Neutrophil (primary cell): ENCODE results near the gene DYRK1A.

Experiments used
- H3K27ac ChIP-seq: fragments of 200-600 bp; sonication (generic); 2 replicates; pipeline ENCODE4 v1.5.1; 2016; ENCODE audit warnings: mild to moderate bottlenecking, moderate library complexity
- H3K27me3 ChIP-seq: fragments of 200-600 bp; sonication (generic); 2 replicates; pipeline ENCODE4 v1.6.0; 2016; ENCODE audit warnings: mild to moderate bottlenecking
- H3K36me3 ChIP-seq: fragments of 200-600 bp; sonication (generic); 2 replicates; pipeline ENCODE4 v1.5.1; 2017
- H3K4me1 ChIP-seq, 2 experiments: fragments of 200-600 bp in 1 of 2; sonication (generic) in 1 of 2; 1 replicate in 1 of 2; 2 replicates in 1 of 2; pipeline versions ENCODE4 v1.5.1 to v1.6.1; 2013 to 2016; ENCODE audit warnings: low read depth in 1 of 2, low read length in 1 of 2, mild to moderate bottlenecking in 1 of 2, moderate library complexity in 1 of 2; ENCODE audit not compliant: control insufficient read depth in 1 of 2, insufficient read depth in 1 of 2
- H3K4me3 ChIP-seq, 2 experiments: fragments of 200-600 bp in 1 of 2; sonication (generic) in 1 of 2; 1 replicate in 1 of 2; 2 replicates in 1 of 2; pipeline ENCODE4 v1.5.1; 2013 to 2016; ENCODE audit warnings: low read depth in 1 of 2, low read length in 1 of 2, mild to moderate bottlenecking in 1 of 2, moderate library complexity in 1 of 2
- H3K9me3 ChIP-seq: fragments of 200-600 bp; sonication (generic); 2 replicates; pipeline ENCODE4 v1.5.1; 2016
- CTCF ChIP-seq: fragments of 200-600 bp; sonication (generic); IDR thresholded peaks from 2 replicates; pipeline ENCODE4 v1.5.1; 2016; ENCODE audit warnings: antibody characterized with exemption

DYRK1A gene

DNA sequence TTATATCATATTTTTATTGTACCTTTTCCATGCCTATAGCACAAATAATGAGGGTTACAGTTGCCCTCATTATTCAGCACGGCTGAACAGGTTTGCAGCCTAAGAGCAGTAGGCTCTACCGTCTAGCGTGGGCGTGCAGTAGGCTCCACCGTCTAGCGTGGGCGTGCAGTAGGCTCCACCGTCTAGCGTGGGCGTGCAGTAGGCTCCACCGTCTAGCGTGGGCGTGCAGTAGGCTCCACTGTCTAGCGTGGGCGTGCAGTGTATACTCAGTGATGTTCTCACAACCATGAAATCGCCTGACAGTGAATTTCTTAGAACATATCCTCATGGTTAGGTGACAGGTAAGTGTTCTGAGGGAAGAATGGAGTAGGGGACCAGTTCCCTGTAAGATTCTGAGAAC is 84.9 kb downstream of the DYRK1A start:
- no peaks in the 10 kb centered on the region for H3K27me3 ChIP-seq
- no peaks in the 10 kb centered on the region for H3K36me3 ChIP-seq
- TF ChIP-seq CTCF = no peak
- H3K4me3 ChIP-seq = no peak overlapping the region
- H3K27ac ChIP-seq = no peak overlapping the region
- no peaks in the 10 kb centered on the region for H3K9me3 ChIP-seq
- H3K4me1 ChIP-seq = peaks cover 16 to 20% of the 10 kb centered on the region in 2 experiments

- Histone ChIP-seq H3K27me3 (no peaks in the 10 kb centered on the region), H3K27ac (no peak overlapping the region), H3K36me3 (peaks cover 4% of the 10 kb centered on the region), H3K4me1 (peaks cover 16 to 20% of the 10 kb centered on the region in 2 experiments), H3K9me3 (no peaks in the 10 kb centered on the region), H3K4me3 (no peak overlapping the region)
- TF ChIP-seq CTCF = no peak
These were observed 85.7 kb downstream of the DYRK1A start for GRCh38 chr21:37452227-37452626.

DNA sequence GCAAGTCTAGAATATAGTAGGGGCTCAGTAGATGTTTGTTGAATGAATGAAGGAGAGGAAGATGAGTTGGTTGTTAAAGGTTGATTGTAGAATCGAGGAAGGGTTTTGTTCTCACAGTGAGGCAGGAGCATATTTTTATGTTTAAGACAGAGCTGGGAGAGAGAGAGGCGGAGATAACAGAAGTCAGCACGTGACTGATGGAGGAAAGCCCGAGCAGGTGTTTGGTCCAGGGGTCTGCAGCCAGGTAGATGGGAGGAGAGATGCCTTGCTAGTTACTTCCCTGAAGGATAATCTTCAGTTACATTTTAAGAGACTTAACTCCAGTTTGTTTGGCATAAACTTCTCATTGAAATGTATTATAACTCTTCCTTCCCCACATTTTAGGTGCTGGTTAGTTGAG is 86.8 kb downstream of the DYRK1A start:
- TF ChIP-seq CTCF = no peak
- no peaks in the 10 kb centered on the region for H3K9me3 ChIP-seq
- no peaks in the 10 kb centered on the region for H3K27me3 ChIP-seq
- H3K27ac ChIP-seq = no peak overlapping the region
- H3K4me1 ChIP-seq = peaks cover 16 to 28% of the 10 kb centered on the region in 2 experiments
- no peak overlapping the region for H3K4me3 ChIP-seq
- peaks cover 4% of the 10 kb centered on the region for H3K36me3 ChIP-seq

DNA sequence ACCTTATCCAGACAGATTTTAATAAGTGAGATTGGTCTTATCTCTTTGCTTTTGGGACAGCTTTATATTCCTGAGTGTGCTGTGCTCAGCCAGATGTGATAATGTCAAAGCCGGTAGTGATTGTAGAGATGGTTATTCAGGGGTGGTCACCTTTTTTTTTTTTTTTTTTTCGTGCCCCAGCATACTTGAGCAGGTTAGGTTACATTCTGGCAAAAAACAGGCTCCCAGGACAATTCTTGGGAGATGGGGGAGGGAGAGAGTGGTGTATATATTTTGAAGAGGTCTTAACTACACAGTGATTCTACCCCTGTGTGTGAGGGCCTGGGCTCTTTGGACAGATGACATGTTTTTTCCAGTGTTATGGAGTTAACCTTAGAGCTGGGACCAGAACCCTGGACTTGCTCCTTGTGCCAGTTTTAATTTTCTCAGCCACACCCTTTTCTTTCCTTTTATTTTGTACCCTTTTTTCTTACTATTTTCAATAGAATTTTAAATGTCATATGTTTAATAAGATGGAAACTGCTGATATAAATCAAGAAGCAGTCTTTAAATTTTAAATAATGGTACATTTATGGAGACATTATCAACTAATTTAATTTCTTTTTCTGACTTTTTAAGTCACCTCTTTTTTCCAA is 88.4 kb downstream of the DYRK1A start:
- H3K27me3 ChIP-seq = no peaks in the 10 kb centered on the region
- H3K36me3 ChIP-seq = peaks cover 4% of the 10 kb centered on the region
- H3K9me3 ChIP-seq = no peaks in the 10 kb centered on the region
- no peak for TF ChIP-seq CTCF
- peaks cover 25 to 38% of the 10 kb centered on the region in 2 experiments for H3K4me1 ChIP-seq
- H3K27ac ChIP-seq = peak overlapping the region; percentile 41
- H3K4me3 ChIP-seq = no peak overlapping the region

GRCh38 chr21:37455504-37455911 is 88.9 kb downstream of the DYRK1A start:
- Histone ChIP-seq H3K9me3 (no peaks in the 10 kb centered on the region), H3K27me3 (no peaks in the 10 kb centered on the region), H3K36me3 (peaks cover 4% of the 10 kb centered on the region), H3K27ac (peak overlapping the region; percentile 41), H3K4me1 (peaks cover 20 to 37% of the 10 kb centered on the region in 2 experiments), H3K4me3 (no peak overlapping the region)
- TF ChIP-seq CTCF = no peak
